Cardiac ventricle fibroblast (primary cell): ENCODE data around the gene SORT1. TPM values are rescaled to one million over a fixed set of nuclear protein-coding genes. Genes with fewer than 3 reads are reported as not detected.

Experiments used
- total RNA-seq: library from RNA; depleted of rRNA; stranded (reverse); fragments of >200 nt; gene quantifications from 2 replicates; pipeline ENCODE4 v1.2.3, GENCODE V29; 2015

SORT1 gene
- 3.5 and 4.6 TPM in 2 replicates for total RNA-seq

DNA sequence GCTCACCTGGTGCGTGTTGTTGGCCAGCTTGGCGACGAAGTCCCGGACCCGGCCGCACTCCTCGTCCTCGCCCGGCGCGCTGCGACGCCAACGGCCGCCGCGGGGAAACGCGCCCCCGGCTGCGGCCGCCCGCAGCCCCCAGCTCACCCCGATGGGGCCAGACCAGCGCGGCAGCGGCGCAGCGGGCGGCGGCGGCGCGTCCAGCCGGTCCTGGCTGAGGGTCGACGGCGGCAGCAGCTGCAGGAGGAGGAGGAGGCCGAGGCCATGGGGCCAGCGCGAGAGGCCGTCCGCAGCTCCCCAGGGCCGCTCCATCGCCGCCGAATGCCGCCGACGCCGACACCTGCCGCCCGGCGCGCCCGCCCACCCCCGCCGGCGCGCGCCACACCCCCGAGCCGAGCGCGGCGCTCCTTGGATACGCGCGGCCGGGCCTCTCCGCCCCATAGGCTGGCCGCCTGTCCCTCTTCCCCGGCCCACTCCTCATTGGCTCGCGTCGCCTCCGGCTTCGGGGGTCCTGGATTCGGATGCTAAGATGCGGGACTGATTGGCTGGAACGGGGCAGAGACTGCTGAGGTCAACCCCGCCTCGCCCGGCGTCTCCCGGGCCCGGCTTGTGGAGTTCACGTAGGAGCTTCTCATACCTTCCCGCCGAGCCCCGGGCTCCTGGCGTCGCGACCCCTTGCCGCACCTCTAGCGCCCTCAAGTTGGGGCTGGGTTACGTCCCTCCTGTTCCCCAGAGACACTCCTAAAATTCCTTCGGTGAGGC, at the start of gene SORT1:
Gene SORT1, minus strand, starts transcription at position 338 of the 762 bp plus-strand sequence. Its CDS starts 26 bp downstream, at position 312.

DNA sequence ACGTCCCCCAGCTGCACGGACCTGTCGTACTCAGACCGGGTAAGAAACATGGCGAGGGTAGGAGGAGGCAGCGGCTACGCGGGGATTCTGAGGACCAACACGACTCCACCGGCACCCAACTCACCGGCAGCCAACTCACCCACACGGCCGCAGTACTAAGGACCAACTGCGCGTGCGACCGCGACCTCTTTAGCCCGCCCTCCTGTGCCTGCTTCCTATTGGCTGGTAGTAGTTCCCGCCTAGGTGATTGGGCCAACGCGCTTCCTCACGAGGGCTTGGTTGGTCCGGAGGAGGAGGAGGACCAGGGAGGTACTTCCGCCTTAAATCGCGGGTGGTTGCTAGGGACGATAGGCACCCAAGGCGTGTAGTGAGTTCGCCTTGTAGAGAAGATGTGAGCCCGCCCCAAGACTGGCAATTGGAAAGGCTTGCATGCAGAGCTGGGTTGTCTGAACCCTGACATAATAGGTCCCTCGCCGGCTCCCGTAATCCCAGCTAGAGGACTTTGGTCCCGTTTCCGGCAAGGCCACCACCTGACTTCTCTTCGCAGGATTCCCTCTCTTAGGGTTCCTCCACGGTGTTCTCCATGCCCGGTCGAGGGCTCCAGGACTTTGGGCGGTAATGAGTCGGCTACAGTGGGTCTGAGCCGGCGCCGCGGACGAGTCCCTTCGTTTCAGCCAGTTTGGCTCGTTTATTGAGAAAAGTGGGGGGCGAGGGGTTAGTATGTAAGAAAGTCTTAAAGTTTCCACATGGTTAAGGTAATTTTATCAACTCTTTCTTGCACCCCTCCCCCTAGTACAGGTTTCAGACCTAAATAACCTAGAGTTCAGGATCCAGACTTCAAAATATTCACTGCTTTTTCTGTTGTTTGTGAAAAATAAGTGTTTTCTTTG, 28.8 kb upstream of the SORT1 start, which contains the start of gene PSMA5:
Gene PSMA5, minus strand, starts transcription at position 168 of the 890 bp plus-strand sequence. Its CDS starts 118 bp downstream, at position 50.

DNA sequence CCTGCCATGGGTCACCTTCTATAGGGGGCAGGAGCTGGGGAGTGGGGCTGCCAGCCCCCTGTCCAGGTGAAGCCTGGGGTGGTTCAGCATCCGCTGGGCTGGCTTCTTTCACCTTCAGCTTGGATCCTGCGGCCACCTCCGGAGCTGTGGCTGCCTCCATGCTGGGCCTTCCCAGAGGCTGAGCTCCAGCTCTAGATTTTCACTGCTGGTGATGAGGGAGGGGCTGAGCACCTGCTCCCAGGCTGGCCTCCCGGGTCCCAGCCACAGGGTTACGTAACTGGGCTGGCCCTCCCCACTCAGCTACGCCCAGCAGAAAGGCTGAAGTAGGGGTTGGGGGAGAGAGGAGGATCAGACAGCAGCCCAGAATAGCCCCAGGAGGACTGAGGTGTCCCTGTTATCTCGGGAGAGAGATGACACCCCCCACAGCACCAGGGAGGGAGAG, 90.9 kb downstream of the SORT1 start, which contains the start of gene MYBPHL:
Gene MYBPHL, minus strand, starts transcription at position 180 of the 442 bp plus-strand sequence. Its CDS starts 20 bp downstream, at position 160.

DNA sequence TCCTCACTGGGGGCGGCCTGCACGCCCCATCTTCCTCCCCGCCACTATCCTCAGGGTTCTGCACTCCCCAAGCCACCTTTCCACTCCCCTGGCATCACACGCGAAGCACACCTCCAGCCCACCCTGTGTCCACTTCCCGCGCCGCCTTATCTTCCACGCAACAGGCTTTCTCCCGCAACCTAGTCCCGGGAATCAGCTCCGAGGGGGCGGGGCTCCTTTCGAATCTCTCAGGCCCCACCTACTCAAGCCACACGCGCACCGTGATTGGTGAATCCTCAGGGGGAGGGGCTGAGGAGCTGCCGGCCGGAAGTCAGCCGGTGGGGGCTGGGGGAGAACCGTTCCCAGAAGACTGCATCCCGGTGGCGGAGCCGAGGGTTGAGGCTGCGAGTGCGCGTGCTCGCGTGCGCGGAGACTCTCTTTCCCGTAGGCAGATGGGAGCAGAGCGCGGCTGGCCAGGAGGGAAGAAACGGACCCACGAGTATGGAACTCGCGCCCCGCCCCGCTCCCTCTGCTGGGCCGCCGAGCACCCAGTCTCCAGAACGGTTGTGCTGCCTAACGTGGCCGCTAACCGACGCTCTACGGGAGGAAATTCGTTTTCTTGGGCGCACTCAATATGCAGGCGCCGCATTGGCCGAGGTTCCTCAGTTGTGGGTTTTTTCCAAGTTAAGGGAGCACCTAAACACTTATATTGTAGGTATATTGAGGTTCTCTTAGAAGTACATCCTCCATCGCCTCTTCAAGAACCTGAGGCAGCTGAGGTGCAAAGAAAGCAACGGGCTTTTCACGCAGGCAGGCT, 114.6 kb downstream of the SORT1 start, which contains the start of gene PSRC1:
Gene PSRC1, minus strand, starts transcription at position 194 of the 796 bp plus-strand sequence.

Other genes starting within 250 kb of the SORT1 start
- gene SARS1, start 184.0 kb downstream of the SORT1 start, total RNA-seq = 137 and 161 TPM in 2 replicates
- 0.34 and 0.44 TPM in 2 replicates for gene CELSR2, start 148.4 kb downstream of the SORT1 start, total RNA-seq
- gene PSRC1, start 114.8 kb downstream of the SORT1 start, total RNA-seq = 7.2 and 7.4 TPM in 2 replicates
- not detected in 2 replicates for gene MYBPHL, start 90.9 kb downstream of the SORT1 start, total RNA-seq
- 27.3 and 27.6 TPM in 2 replicates for gene PSMA5, start 28.5 kb upstream of the SORT1 start, total RNA-seq
- 0.29 and 1.00 TPM in 2 replicates for gene SYPL2, start 68.6 kb upstream of the SORT1 start, total RNA-seq
- gene ATXN7L2, start 86.0 kb upstream of the SORT1 start, total RNA-seq = 2.2 and 3.7 TPM in 2 replicates
- gene CYB561D1, start 96.2 kb upstream of the SORT1 start, total RNA-seq = 3.8 and 5.2 TPM in 2 replicates
- gene AMIGO1, start 111.8 kb upstream of the SORT1 start, total RNA-seq = 1.2 and 1.4 TPM in 2 replicates
- gene GPR61, start 142.0 kb upstream of the SORT1 start, total RNA-seq = not detected in 2 replicates
- 7.4 and 7.6 TPM in 2 replicates for gene GNAI3, start 150.7 kb upstream of the SORT1 start, total RNA-seq
- 0.68 TPM in 1 of 2 replicates, not detected in the other for gene GNAT2, start 221.7 kb upstream of the SORT1 start, total RNA-seq
- 48.8 and 73.6 TPM in 2 replicates for gene AMPD2, start 221.9 kb upstream of the SORT1 start, total RNA-seq